Stomach smooth muscle (tissue), 2 donors: ENCODE data around the gene PLK1.

Source experiments
- H3K27ac ChIP-seq: one replicate; pipeline ENCODE4 v1.7.0; 2013; ENCODE audit warnings: mild to moderate bottlenecking, low read length, inconsistent platforms
- H3K27me3 ChIP-seq, 2 donors: one replicate each; pipeline ENCODE4 v1.7.0; 2013; ENCODE audit warnings: low read length in 2 of 2; ENCODE audit not compliant: insufficient read depth in 2 of 2, control insufficient read depth in 1 of 2
- H3K36me3 ChIP-seq, 2 donors: one replicate each; pipeline ENCODE4 v1.7.0; 2013; ENCODE audit warnings: low read length in 2 of 2; ENCODE audit not compliant: control insufficient read depth in 2 of 2, insufficient read depth in 2 of 2
- H3K4me1 ChIP-seq: one replicate; pipeline ENCODE4 v1.7.0; 2013; ENCODE audit warnings: low read length; ENCODE audit not compliant: control insufficient read depth, insufficient read depth
- H3K4me3 ChIP-seq, 2 donors: one replicate each; pipeline ENCODE4 v1.7.0; 2013; ENCODE audit warnings: low read length in 2 of 2
- H3K9ac ChIP-seq, 2 donors: one replicate each; pipeline ENCODE4 v1.7.0; 2013; ENCODE audit warnings: low read length in 2 of 2, mild to moderate bottlenecking in 1 of 2
- H3K9me3 ChIP-seq, 2 donors: one replicate each; pipeline ENCODE4 v1.7.0; 2013; ENCODE audit warnings: low read length in 2 of 2; ENCODE audit not compliant: control insufficient read depth in 2 of 2
- donor health status: healthy.
- donor health status: Pancreatic carcinoma.

The PLK1 gene

GRCh38 chr16:23694644-23695373, 16.1 kb downstream of the PLK1 start:
- peak overlapping the region; percentile 11 to 54 for H3K4me3 ChIP-seq
- H3K9me3 ChIP-seq: no peaks in the 10 kb centered on the region
- H3K4me1 ChIP-seq: peaks cover 7% of the 10 kb centered on the region
- H3K27me3 ChIP-seq: peaks cover 0 to 2% of the 10 kb centered on the region in 2 donors
- peak overlapping the region in 1 of 2 donors; percentile 29 for H3K9ac ChIP-seq
- H3K27ac ChIP-seq: no peak overlapping the region
- H3K36me3 ChIP-seq: peaks cover 3 to 6% of the 10 kb centered on the region in 2 donors

DNA sequence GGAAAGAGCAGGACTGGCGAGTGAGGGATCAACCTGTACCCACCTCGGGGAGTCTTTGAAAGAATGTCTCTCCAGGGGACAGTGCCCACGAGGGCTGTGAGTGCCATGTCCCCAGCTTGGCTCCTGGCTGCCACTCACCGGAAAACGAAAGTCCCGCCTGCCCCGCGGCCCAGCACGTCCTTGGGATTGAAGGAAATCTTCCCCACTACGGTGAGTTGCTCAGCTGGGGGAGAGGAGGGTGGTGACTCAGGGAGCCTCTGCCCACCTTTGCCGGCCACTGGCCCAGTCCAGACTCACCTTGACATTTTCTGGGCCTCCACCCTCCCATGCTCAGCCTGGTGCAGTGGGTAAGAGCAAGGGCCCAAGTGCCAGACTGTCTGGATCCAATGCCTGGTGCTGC, 17.1 kb downstream of the PLK1 start:
- no peaks in the 10 kb centered on the region for H3K9me3 ChIP-seq
- peaks cover 7% of the 10 kb centered on the region for H3K4me1 ChIP-seq
- no peak overlapping the region for H3K4me3 ChIP-seq
- H3K9ac ChIP-seq: no peak overlapping the region
- H3K27ac ChIP-seq: no peak overlapping the region
- peaks cover 0 to 5% of the 10 kb centered on the region in 2 donors for H3K27me3 ChIP-seq
- H3K36me3 ChIP-seq: no peaks in the 10 kb centered on the region

DNA sequence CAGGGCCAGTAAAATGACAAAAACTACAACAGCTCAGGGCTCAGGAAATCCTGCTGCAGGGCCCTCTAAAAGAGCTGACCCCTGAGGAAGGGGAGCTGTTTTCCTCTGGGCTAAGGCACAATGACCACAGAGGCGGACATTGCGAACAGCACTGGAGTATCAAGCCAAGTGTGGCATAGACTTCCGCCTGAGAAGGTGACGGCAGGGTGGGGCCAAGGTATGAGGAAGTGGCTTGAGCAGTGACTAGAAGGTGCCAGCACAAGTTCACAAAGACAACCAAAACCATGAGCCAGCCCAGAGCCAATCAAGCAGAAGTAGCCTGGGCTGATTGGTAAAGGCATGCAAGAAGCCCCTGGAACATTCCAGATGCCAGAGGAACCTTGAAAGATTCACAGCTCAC, 20.4 kb downstream of the PLK1 start:
- Histone ChIP-seq H3K4me3 (no peak overlapping the region), H3K27me3 (peaks cover 0 to 5% of the 10 kb centered on the region in 2 donors), H3K4me1 (peaks cover 7% of the 10 kb centered on the region), H3K36me3 (no peaks in the 10 kb centered on the region), H3K9ac (no peak overlapping the region), H3K27ac (no peak overlapping the region), H3K9me3 (peaks cover 0 to 6% of the 10 kb centered on the region in 2 donors)

DNA sequence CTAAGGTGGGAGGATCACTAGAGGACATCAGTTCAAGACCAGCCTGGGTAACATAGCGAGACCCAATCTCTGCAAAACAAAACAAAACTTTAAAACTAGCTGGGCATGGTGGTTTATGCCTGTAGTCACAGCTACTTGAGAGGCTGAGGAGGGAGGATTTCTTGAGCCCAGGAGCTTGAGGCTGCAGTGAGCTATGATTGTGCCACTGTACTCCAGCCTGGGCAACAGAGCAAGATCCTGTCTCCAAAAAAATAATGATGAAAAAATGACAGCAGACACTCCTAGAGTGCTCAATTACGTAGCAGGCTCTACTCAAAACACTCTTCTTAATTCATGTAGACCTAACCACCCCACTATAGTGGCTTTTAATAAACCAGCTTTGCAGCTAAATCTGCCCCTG, 21.4 kb downstream of the PLK1 start:
- Histone ChIP-seq H3K4me3 (no peak overlapping the region), H3K9ac (no peak overlapping the region), H3K27ac (no peak overlapping the region), H3K36me3 (no peaks in the 10 kb centered on the region), H3K9me3 (peaks cover 0 to 6% of the 10 kb centered on the region in 2 donors), H3K4me1 (peaks cover under 1% of the 10 kb centered on the region), H3K27me3 (peaks cover 0 to 7% of the 10 kb centered on the region in 2 donors)

GRCh38 chr16:23700509-23700908, 21.8 kb downstream of the PLK1 start:
- Histone ChIP-seq H3K27me3 (peaks cover 0 to 7% of the 10 kb centered on the region in 2 donors), H3K4me3 (no peak overlapping the region), H3K9ac (no peak overlapping the region), H3K9me3 (peaks cover 0 to 6% of the 10 kb centered on the region in 2 donors), H3K36me3 (no peaks in the 10 kb centered on the region), H3K4me1 (no peaks in the 10 kb centered on the region), H3K27ac (no peak overlapping the region)

GRCh38 chr16:23701045-23701444, 22.4 kb downstream of the PLK1 start:
- H3K9ac ChIP-seq: no peak overlapping the region
- H3K27ac ChIP-seq: no peak overlapping the region
- no peaks in the 10 kb centered on the region for H3K36me3 ChIP-seq
- H3K4me3 ChIP-seq: no peak overlapping the region
- H3K9me3 ChIP-seq: peaks cover 0 to 8% of the 10 kb centered on the region in 2 donors
- H3K27me3 ChIP-seq: peaks cover 0 to 7% of the 10 kb centered on the region in 2 donors
- no peaks in the 10 kb centered on the region for H3K4me1 ChIP-seq

- no peak overlapping the region for H3K4me3 ChIP-seq
- H3K27ac ChIP-seq: no peak overlapping the region
- no peaks in the 10 kb centered on the region for H3K36me3 ChIP-seq
- no peak overlapping the region for H3K9ac ChIP-seq
- H3K27me3 ChIP-seq: peaks cover 0 to 9% of the 10 kb centered on the region in 2 donors
- peaks cover 0 to 8% of the 10 kb centered on the region in 2 donors for H3K9me3 ChIP-seq
- H3K4me1 ChIP-seq: no peaks in the 10 kb centered on the region
Observed at GRCh38 chr16:23702951-23703350, 24.3 kb downstream of the PLK1 start.

DNA sequence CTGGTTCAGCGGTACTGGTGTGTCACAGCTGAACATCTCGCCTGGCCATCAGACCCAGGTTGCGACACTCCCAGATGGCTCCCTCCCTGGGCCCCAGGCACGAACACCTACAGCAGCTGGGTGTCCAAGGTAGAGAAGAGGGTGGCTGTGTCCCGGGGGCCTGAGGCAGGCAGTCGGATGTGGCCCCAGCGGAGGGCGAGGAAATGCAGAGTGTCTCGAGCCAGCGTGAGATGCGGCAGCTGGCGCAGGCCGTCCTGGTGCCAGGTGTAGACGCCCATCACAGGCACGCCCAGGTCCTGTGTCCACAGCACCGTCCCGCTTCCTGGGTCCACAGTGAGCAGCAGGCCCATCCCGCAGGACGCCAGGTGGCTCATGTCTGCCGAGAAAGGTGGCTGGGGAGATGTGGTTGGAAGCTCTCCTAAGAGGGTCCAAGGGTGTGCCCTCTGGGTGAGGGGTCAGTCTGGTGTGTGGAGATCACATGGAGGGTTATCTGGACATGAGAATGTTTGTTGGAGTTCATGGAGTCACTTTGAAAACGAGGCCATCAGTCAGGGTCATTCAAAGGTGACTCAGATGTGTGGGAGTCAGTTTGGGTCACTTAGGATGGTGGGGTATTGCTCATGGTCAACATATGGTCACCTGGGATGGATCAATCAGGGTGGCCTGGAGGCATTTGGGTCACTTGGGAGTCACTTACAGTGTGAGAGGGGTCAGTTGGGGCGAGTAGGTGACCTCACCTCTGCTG, 26.3 kb downstream of the PLK1 start:
- H3K4me3 ChIP-seq: no peak overlapping the region
- H3K9ac ChIP-seq: no peak overlapping the region
- peaks cover 0 to 7% of the 10 kb centered on the region in 2 donors for H3K27me3 ChIP-seq
- peaks cover 10 to 20% of the 10 kb centered on the region in 2 donors for H3K9me3 ChIP-seq
- H3K4me1 ChIP-seq: no peaks in the 10 kb centered on the region
- no peak overlapping the region for H3K27ac ChIP-seq
- no peaks in the 10 kb centered on the region for H3K36me3 ChIP-seq

DNA sequence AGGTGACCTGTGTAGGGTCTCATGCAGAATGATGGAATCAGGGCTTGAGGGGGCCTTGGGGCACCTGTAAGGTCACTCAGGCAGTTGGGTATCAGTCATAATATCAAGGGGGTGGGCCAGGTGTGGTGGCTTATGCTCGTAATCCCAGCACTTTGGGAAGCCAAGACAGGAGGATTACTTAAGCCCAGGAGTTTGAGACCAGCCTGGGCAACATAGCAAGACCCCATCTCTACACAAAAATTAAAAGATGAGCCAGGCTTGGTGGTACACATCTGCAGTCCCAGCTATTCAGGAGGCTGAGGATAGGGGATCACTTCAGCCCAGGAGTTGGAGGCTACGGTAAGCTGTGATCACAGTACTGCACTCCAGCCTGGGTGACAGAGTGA, 26.8 kb downstream of the PLK1 start:
- peaks cover 16 to 24% of the 10 kb centered on the region in 2 donors for H3K9me3 ChIP-seq
- no peaks in the 10 kb centered on the region for H3K36me3 ChIP-seq
- H3K27ac ChIP-seq: no peak overlapping the region
- H3K27me3 ChIP-seq: peaks cover 0 to 6% of the 10 kb centered on the region in 2 donors
- H3K9ac ChIP-seq: no peak overlapping the region
- H3K4me1 ChIP-seq: no peaks in the 10 kb centered on the region
- no peak overlapping the region for H3K4me3 ChIP-seq

DNA sequence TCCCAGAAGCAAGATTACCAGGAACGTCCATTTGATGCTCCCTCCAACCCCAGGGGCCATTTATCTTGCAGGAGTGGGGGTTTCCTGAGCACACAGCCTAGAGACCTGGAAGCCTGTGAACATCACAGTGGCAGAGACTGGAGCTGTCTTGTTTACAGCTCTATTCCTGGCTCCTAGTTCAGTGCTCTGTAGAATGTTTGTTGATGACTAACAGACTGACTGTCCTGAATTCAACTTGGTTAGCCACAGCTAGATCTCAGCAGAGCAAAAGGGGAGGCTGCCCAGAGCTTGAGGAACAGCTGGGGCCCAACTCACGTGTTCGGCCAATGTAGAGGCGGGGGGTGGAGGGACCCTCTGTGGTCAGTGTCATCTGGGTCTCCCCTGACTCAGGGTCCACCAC, 27.8 kb downstream of the PLK1 start:
- Histone ChIP-seq H3K27me3 (peaks cover 2 to 4% of the 10 kb centered on the region in 2 donors), H3K4me1 (no peaks in the 10 kb centered on the region), H3K9me3 (peaks cover 18 to 30% of the 10 kb centered on the region in 2 donors), H3K36me3 (no peaks in the 10 kb centered on the region), H3K27ac (no peak overlapping the region), H3K4me3 (no peak overlapping the region), H3K9ac (no peak overlapping the region)

DNA sequence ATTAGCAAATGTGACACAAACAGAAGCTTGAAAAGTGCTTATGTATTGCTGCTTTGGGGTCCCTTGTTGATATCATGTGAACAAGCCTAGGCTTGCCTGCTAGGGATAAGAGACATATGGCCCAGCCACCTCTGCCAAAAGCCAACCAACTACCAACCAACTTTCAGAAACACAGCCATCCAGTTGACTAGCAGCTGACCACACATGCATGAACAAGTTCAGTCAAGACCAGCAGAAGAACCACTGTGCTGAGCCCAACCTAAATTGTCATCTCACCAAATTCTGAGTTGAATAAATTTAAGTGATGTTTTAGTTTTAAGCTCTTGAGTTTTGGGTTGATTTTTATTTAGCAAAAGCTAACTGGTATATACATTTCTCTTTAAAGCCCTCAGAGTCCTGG, 30.8 kb downstream of the PLK1 start:
- no peaks in the 10 kb centered on the region for H3K36me3 ChIP-seq
- H3K27ac ChIP-seq: no peak overlapping the region
- H3K9ac ChIP-seq: no peak overlapping the region
- no peaks in the 10 kb centered on the region for H3K4me1 ChIP-seq
- H3K9me3 ChIP-seq: peaks cover 18 to 25% of the 10 kb centered on the region in 2 donors
- no peak overlapping the region for H3K4me3 ChIP-seq
- H3K27me3 ChIP-seq: peaks cover 9 to 26% of the 10 kb centered on the region in 2 donors
